Fibroblast of upper back skin (primary cell): Measurements from ENCODE around the gene YPEL4.
A peak's percentile ranks its signal among the peaks of the same experiment; 100 is the strongest.
"Not testable (repeated sequence)": the region's sequence is repeated elsewhere in the genome, so short reads cannot be mapped to it uniquely, and the experiment has no call there.

Experiments
- DNase-seq: peaks from one replicate; pipeline ENCODE4 v3.0.0-alpha.2; 2013

Gene YPEL4

DNA sequence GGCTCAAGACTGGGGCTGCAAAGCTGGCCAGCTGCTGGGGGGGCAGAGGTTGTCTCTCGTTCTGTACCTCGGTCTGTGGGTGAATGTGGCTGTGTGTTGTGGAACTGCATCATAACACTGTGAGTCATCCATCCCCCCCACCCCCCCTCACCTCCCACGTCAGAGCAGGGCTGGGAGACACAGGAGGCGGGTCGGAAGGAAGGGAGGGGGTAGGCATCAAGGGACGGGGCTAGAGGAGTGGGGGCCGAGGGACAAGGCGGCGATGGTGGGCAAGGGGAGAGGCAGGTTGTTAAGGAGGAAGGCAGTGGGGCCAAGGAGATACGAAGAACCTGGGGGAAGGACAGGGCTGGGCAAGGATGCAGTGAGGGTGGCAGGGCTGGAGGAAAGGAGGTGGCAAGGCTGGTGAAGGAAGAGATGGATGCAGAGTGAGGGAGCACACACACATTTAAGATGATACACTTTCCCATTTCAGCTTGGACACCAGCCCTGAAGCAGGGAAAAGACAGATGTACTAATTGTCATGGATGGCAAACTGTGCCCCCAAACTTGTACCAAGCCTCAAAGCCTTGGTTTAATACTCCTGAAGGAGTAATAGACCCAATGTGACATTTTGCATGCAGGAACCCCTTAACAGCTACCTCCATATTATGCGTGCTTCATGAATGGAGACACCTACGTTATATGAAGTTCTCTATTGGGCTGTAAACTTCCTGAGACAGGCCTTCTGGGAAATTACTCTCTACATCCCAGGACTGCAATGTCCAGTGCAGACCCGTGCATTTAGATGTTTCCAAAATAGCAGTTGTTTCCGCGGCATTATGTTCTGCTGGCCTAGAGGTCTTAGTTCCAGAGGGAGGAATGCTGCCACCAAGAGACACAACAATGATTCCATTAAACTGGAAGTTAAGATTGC is at the start of gene YPEL4:
TSS of gene YPEL4 (minus strand) at position 87 of the 913 bp plus-strand sequence. CDS start 2,805 bp downstream, outside the sequence.
- DNase-seq, result peak; percentile 85

DNA sequence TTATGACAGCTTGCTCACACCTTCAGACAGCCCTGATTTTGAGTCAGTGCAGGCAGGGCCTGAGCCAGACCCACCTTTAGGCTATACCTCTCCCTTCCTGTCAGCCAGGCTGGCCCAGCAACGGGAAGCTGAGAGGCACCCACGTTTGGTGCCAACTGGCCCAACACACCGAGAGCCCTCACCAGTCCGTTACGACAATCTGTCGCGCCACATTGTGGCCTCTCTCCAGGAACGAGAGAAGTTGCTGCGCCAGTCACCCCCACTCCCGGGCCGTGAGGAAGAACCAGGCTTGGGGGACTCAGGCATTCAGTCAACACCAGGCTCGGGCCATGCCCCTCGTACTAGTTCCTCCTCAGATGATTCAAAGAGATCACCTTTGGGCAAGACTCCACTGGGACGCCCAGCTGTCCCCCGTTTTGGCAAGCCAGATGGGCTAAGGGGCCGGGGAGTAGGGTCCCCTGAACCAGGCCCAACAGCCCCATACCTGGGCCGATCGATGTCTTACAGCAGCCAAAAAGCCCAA is 49.2 kb upstream of the YPEL4 start:
- DNase-seq, result no peak

- DNase-seq, result not testable (repeated sequence)
These were observed 40.8 kb upstream of the YPEL4 start for GRCh38 chr11:57690474-57690873.

- no peak for DNase-seq
These were observed 31.5 kb upstream of the YPEL4 start for GRCh38 chr11:57681168-57681567.

DNA sequence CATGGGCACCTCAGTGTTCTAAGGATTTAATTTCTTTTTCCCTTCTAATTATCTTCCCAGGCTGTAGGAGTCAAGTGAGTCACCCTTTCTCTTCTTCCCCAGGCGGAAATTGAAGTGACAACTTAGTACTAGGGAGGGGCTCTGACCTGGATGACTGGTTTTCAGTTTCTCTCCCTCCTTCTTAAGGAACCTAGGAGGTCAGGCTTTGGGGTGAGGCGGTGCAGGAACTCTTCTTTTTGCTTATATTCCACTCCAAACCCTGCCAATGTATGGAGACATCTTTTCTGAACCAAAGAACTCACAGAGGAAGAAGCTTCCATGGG is 30.8 kb upstream of the YPEL4 start:
- DNase-seq, result no peak

- DNase-seq, result no peak
These were observed 29.7 kb upstream of the YPEL4 start for GRCh38 chr11:57679396-57679795.

DNA sequence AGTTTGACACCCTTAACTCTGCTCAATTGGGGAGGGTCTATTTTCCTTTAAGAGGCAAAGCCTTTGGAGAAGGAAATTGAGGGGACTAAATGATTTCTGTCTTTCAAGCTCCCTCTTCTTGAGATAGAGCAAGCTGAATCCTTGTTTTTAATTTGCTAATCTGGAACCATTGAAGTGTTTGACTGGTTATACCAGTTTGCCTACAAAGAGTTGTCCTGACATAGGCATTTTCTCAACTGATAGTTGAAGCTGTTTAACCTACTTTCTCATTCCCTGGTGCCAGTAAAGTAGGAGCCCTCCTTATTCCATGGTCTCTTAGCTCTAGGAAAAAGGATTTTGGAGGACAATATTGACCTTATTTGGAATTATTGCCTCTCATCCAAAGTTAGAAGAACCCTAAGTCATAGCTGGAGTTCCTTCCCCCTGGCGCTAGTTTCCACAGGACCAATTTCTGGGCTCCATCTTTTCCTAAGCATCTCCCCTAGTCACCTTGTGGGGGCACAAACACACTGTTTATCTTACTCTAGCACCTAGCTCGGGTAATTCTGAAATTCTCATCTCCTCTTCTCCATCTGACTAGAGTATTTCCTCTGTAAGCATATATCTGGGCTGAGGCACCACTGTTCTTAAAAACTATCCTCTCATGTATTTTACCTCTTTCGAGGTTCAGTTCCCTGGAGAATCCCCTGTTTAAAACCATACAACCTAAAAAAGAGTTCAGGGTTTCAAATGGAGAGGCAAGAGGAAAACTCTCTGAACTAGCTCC is 25.6 kb upstream of the YPEL4 start:
- no peak for DNase-seq

DNA sequence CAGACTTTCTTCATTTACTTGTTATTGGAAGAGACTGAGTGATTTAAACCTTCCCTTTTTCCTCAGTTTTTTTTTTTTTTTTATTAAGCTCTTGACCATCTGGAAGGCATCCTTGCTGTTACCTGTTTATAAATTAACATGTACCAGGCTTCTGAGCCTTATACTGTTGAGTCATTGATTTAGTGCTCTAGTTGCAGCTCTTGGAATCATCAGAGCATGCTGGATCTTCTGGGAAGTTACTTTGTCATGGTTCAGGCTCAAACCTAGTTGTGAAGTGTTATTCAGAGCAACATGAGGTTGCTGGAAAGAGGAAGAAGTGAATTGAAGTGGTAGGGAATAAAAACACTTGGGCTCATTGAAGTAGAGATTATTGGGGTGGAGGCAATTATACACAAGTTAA is 24.5 kb upstream of the YPEL4 start:
- DNase-seq, result no peak

- no peak for DNase-seq
These were observed 18.7 kb upstream of the YPEL4 start for GRCh38 chr11:57668434-57668782.

DNA sequence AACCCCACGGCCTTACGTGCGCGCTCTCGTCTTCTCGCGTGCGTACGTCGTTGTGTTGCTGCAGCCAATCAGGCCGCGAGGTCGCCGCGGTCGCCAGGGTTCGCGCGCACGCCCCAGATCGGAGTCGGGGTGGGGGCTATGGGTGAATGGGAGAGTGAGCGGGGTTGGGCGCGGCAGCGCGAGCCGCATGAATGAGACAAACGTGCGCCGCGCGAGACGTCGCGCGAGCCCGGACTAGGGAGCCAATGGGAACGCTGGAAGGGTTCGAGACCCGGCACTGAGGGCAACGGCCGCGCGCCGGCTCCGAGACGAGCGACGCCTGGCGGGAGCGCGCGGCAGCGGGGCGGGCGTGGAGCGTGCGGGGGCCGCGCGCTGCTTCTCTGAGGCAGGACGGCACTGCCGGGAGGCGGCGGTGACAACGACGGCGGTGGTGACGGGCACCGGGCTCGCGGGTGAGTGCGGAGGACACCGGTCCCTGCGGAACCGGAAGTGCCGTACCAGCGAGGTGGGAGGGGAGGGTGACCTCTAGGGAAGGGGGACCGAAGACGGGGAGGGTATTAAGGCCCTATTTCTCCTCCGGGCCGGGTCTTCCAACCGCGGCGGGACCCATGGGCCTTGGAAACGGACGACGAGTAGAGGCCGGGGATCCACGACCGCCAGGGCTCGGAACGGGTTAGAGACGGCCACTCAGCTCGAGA is 18.2 kb upstream of the YPEL4 start, which contains the start of gene ZDHHC5:
TSS of gene ZDHHC5 (plus strand) at position 379 of the 698 bp plus-strand sequence. CDS start 4,977 bp downstream, outside the sequence.
- peak; percentile 100 for DNase-seq

DNA sequence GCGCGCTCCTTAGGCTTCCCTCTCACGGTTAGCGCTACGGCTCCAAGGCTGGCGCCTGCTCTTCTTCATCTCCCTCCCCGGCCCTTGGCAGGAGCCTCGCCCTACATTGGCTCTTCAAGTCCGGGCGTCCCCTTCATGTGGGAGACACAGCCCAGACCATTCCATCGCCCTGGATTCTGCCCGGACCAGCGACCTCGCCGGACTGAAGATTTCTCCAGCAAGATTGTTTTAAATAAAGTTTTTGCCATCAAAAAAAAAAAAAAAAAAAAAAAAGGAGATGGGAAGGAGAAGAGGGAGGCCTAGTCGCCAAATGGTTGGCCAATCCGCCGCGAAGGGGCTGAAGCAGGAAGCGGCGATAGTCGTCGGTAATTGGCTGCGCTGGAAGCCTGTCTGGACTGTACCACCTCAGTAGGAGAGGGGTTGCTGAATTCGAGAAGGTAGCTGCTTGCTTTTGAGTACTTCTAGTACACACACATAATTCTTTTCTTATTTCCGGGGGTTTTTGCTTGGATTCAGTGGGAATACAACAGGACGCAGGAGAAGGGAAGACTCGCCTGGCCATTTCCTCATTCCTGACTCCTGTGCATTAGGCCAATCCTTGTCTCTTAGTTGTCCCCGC is 17.5 kb upstream of the YPEL4 start:
- DNase-seq, result peak; percentile 99

GRCh38 chr11:57663975-57664374 is 14.3 kb upstream of the YPEL4 start:
- no peak for DNase-seq

- DNase-seq, result no peak
These were observed 13.2 kb upstream of the YPEL4 start for GRCh38 chr11:57662893-57663292.

DNA sequence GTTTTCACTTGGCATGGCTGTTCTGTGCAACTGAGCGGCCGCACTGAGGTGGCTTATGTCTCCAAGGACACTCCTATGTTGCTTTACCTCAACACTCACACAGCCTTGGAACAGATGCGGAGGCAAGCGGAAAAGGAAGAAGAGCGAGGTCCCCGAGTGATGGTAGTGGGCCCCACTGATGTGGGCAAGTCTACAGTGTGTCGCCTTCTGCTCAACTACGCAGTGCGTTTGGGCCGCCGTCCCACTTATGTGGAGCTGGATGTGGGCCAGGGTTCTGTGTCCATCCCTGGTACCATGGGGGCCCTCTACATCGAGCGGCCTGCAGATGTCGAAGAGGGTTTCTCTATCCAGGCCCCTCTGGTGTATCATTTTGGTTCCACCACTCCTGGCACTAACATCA is 10.0 kb upstream of the YPEL4 start:
- DNase-seq, result no peak

DNA sequence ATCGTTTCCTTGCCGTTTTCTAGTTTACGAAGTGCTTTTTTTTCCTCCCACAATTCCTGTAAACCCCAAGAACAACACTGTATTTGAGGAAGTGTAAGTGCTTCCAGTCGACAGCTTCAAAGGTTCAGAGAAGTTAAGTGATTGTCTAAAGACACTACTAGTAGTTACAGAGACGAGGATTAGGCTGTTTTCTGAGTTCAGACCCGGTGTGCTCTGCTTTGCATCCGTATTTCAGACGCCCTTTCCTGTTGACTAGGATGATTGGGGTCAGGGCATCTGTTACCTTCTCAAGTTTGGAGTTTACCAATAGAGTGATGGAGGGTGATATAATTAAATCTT is 8.3 kb upstream of the YPEL4 start:
- DNase-seq, result no peak

DNA sequence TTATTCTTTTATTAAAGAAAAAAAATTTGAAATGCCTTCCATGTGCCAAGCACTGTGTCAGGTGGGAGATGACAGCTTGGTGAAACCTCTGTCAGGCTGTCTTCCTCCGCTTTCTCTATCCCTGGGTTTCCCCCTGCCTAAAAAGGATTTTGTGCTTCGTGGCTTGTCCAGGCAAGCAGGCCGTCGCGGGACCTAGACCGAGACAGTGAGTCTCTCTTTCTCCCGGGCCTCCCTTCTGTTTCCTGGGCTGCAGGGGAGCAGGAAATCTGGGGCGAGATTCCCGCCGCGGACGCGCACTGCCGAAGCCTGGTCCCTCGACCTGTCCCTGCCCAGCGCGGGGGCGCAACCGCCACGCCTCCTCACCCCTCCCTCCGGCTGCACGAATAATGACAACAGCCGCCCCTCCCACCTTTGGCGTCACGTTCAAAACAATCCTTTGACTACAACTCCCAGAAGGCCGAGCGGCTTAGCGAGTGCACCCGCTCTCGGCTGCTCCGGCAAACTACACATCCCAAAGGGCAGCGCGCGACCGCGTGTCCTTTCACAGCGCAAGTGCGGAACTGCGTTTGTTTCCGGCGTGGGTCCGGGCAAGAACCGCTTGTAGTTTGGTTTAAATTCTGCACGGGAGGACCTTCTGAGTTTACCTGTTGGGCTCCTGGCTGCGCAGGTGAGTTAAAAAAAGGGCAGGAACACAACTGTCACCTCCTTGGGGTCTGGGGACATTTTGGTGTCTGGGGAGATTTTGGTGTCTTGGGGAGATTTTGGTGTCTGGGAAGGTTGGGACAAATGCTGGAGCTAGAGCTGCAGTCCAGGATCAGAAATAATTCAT is 7.7 kb upstream of the YPEL4 start, which contains the start of gene CLP1:
TSS of gene CLP1 (plus strand) at position 569 of the 829 bp plus-strand sequence. CDS start 1,715 bp downstream, outside the sequence.
- DNase-seq, result peak; percentile 99

DNA sequence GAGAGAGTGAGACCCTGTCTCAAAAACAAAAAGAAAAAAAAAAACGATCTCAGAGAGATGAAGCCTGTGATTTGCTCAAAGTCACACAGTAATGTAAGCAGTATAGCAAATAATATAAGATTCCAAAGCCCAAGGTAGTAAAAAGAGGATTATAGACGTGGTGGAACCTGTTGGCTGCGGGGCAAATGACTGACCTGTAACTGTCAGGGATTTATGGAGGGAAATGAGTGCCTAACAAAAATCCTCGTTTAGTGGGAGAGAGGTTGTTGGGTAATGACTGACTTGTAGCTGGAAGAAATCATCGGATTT is 7.1 kb upstream of the YPEL4 start:
- DNase-seq, result no peak

DNA sequence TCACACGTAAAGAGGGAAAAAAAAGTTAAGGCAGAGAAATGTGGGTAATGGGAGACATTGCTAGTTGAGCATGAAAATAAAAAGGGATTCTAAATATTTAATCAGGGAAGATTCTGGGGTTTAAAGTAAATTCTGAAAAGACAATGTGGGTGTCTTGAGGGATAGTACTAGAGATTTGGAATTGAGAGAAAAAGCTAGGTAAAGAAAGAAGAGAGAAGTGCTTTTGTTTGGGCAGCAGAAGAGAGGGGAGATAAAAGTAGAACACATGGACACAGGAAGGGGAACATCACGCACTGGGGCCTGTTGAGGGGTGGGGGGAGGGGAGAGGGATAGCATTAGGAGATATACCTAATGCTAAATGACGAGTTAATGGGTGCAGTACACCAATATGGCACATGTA is 3.5 kb upstream of the YPEL4 start:
- no peak for DNase-seq

- no peak for DNase-seq
These were observed 3.0 kb upstream of the YPEL4 start for GRCh38 chr11:57652662-57653061.

- DNase-seq, result not testable (repeated sequence)
These were observed 2.5 kb upstream of the YPEL4 start for GRCh38 chr11:57652230-57652629.

DNA sequence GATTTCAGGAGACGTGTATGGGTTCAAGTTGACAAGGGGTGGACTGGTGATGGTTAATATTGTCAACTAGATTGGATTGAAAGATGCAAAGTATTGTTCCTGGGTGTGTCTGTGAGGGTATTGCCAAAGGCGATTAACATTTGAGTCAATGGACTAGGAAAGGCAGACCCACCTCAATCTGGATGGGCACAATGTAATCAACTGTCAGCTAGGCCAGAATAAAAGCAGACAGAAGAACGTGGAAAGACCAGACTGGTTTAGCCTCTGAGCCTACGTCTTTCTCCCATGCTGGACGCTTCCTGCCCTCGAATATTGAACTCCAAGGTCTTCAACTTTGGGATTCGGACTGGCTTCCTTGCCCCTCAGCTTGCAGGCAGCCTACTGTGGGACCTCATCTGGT is 1.7 kb upstream of the YPEL4 start:
- DNase-seq, result no peak

- DNase-seq, result no peak
These were observed 1.0 kb upstream of the YPEL4 start for GRCh38 chr11:57650739-57651090.
